Muscle layer of duodenum (tissue), 2 donors: ENCODE data around the gene OR2T3.
"Not testable (repeated sequence)": the region's sequence is repeated elsewhere in the genome, so short reads cannot be mapped to it uniquely, and the experiment has no call there.

Experiments
- H3K27ac ChIP-seq: one replicate; pipeline ENCODE4 v1.7.0; 2013; ENCODE audit warnings: mild to moderate bottlenecking, low read length
- H3K27me3 ChIP-seq: one replicate; pipeline ENCODE4 v1.7.0; 2013; ENCODE audit warnings: low read depth, mild to moderate bottlenecking, control low read depth, low read length
- H3K36me3 ChIP-seq, 2 donors: one replicate each; pipeline ENCODE4 v1.7.0; 2013; ENCODE audit warnings: low read length in 2 of 2, control low read depth in 1 of 2, mild to moderate bottlenecking in 1 of 2; ENCODE audit not compliant: insufficient read depth in 2 of 2, control insufficient read depth in 1 of 2
- H3K4me1 ChIP-seq, 2 donors: one replicate each; pipeline ENCODE4 v1.7.0; 2013; ENCODE audit warnings: low read length in 2 of 2, mild to moderate bottlenecking in 2 of 2, control low read depth in 1 of 2, moderate library complexity in 1 of 2; ENCODE audit not compliant: insufficient read depth in 2 of 2, control insufficient read depth in 1 of 2
- H3K4me3 ChIP-seq, 2 donors: one replicate each; pipeline ENCODE4 v1.7.0; 2013; ENCODE audit warnings: low read length in 2 of 2, low read depth in 1 of 2, mild to moderate bottlenecking in 1 of 2
- H3K9me3 ChIP-seq, 2 donors: one replicate each; pipeline ENCODE4 v1.7.0; 2013; ENCODE audit warnings: low read length in 2 of 2, control low read depth in 1 of 2, mild to moderate bottlenecking in 1 of 2; ENCODE audit not compliant: control insufficient read depth in 1 of 2
- donor health status: healthy.

OR2T3 gene

GRCh38 chr1:248481686-248482579, 8.8 kb downstream of the OR2T3 start:
- not testable (repeated sequence) for H3K4me1 ChIP-seq, H3K27ac ChIP-seq, H3K9me3 ChIP-seq, H3K36me3 ChIP-seq, H3K27me3 ChIP-seq, H3K4me3 ChIP-seq

GRCh38 chr1:248488289-248488688, 15.1 kb downstream of the OR2T3 start, which contains the start of gene OR2T5:
Gene OR2T5, plus strand, starts transcription at chr1:248488589. Its CDS starts 0 bp downstream, at chr1:248488589.
- H3K4me1 ChIP-seq, H3K27ac ChIP-seq, H3K36me3 ChIP-seq, H3K27me3 ChIP-seq, H3K4me3 ChIP-seq, H3K9me3 ChIP-seq: not testable (repeated sequence)

- H3K27me3 ChIP-seq, H3K4me3 ChIP-seq, H3K36me3 ChIP-seq, H3K9me3 ChIP-seq, H3K27ac ChIP-seq, H3K4me1 ChIP-seq: not testable (repeated sequence)
Measured at GRCh38 chr1:248496661-248497060, 23.5 kb downstream of the OR2T3 start.

GRCh38 chr1:248500305-248501035, 27.3 kb downstream of the OR2T3 start:
- H3K4me1 ChIP-seq, H3K27me3 ChIP-seq, H3K9me3 ChIP-seq: not testable (repeated sequence)

GRCh38 chr1:248507773-248508172, 34.6 kb downstream of the OR2T3 start, which contains the start of gene OR2G6:
Gene OR2G6, plus strand, starts transcription at chr1:248508073. Its CDS starts 13,574 bp downstream, at chr1:248521647.
- not testable (repeated sequence) for H3K27me3 ChIP-seq, H3K27ac ChIP-seq, H3K4me3 ChIP-seq, H3K4me1 ChIP-seq, H3K36me3 ChIP-seq, H3K9me3 ChIP-seq

More at GRCh38 chr1:248500305-248501035, 27.3 kb downstream of the OR2T3 start:
- H3K4me3 ChIP-seq, H3K27ac ChIP-seq, H3K36me3 ChIP-seq: not testable (repeated sequence)

- not testable (repeated sequence) for H3K9me3 ChIP-seq, H3K4me1 ChIP-seq, H3K36me3 ChIP-seq, H3K27me3 ChIP-seq, H3K27ac ChIP-seq, H3K4me3 ChIP-seq
Measured at GRCh38 chr1:248510217-248510616, 37.1 kb downstream of the OR2T3 start.

- Histone ChIP-seq H3K4me3 (no peak overlapping the region), H3K36me3 (no peaks in the 10 kb centered on the region), H3K27me3 (no peaks in the 10 kb centered on the region), H3K9me3 (peaks cover 0 to 4% of the 10 kb centered on the region in 2 donors), H3K27ac (no peak overlapping the region), H3K4me1 (no peaks in the 10 kb centered on the region)
Measured at GRCh38 chr1:248521856-248522255, 48.7 kb downstream of the OR2T3 start.
